Mucosa of descending colon (tissue), 3 donors: ENCODE data around the gene TRIM17. TPM values are rescaled to one million over a fixed set of nuclear protein-coding genes. Genes with fewer than 3 reads are reported as not detected.

Experiments
- ATAC-seq: fragments of 200-7000 bp; cut with Tn5 transposase; one replicate; pipeline ENCODE4 v1.9.1; 2020; ENCODE audit warnings: mild to moderate bottlenecking, moderate library complexity
- DNase-seq, 3 donors: peaks; one replicate each; pipeline ENCODE4 v3.0.0-alpha.2; 2020
- H3K36me3 ChIP-seq: fragments of 200-600 bp; one replicate; pipeline ENCODE4 v1.8.0; 2021; ENCODE audit warnings: low read depth, mild to moderate bottlenecking
- H3K4me1 ChIP-seq: fragments of 200-600 bp; one replicate; pipeline ENCODE4 v1.8.0; 2021; ENCODE audit warnings: low read depth, mild to moderate bottlenecking
- H3K4me3 ChIP-seq: fragments of 200-600 bp; one replicate; pipeline ENCODE4 v1.8.0; 2021; ENCODE audit warnings: mild to moderate bottlenecking
- H3K9me3 ChIP-seq: fragments of 200-600 bp; one replicate; pipeline ENCODE4 v1.8.0; 2021; ENCODE audit warnings: mild to moderate bottlenecking
- intact Hi-C, 2 donors: fragments of 100-400 bp; cut with DNase I in 1 of 2; cut with micrococcal nuclease in 1 of 2; formaldehyde crosslinking; loops; one replicate each; pipeline versions ENCODE4 v1.11.0 to v1.11.1; 2022; cut with DNase I, micrococcal nuclease
- total RNA-seq, 3 donors: library from RNA; stranded (reverse); fragmentation: NEBNext Ultra II Directional in 2 of 3; extraction: Animal tissue kit (Norgen Biotek cat#: 25700) in 2 of 3; gene quantifications; one replicate each; pipeline versions ENCODE4 v1.2.1 to v1.2.4, GENCODE V29; 2021 to 2023
- TF ChIP-seq, protein P1 (sequence below): fragments of 200-600 bp; IDR thresholded peaks from one replicate; pipeline ENCODE4 v1.8.0; 2022; ENCODE audit warnings: antibody characterized with exemption, mild to moderate bottlenecking
- donor health status: DM: no; HTN: no; CAD: no; lungs with moderate emphysema.
- donor health status: DM: no; HTN: no; CAD: no.
- donor health status: DM: no; HTN: yes; CAD: no.

TRIM17 gene
- total RNA-seq, 3 donors from 2014 or later = 0.39 to 0.76 TPM; not detected in 1

DNA sequence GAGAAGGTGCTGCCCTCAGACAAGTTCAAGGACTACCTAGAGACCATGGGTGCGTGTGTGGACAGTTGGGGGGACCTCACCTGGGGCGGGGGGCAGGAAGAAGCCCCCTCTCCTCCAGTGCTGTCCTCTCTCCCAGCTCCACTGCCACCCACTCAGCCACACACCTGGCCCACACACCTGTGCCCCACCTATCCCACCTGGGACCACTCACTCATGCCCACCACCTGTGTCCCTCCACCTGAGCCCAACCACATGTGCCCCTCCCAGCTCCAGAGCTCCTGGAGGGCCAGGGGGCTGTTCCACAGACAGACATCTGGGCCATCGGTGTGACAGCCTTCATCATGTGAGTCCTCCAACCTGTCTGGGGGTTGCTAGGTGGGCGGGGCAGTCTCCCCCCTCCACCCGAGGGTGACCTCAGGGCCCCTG is 39.0 kb downstream of the TRIM17 start:
- ATAC-seq = no peak
- no peaks in the 10 kb centered on the region for H3K36me3 ChIP-seq

DNA sequence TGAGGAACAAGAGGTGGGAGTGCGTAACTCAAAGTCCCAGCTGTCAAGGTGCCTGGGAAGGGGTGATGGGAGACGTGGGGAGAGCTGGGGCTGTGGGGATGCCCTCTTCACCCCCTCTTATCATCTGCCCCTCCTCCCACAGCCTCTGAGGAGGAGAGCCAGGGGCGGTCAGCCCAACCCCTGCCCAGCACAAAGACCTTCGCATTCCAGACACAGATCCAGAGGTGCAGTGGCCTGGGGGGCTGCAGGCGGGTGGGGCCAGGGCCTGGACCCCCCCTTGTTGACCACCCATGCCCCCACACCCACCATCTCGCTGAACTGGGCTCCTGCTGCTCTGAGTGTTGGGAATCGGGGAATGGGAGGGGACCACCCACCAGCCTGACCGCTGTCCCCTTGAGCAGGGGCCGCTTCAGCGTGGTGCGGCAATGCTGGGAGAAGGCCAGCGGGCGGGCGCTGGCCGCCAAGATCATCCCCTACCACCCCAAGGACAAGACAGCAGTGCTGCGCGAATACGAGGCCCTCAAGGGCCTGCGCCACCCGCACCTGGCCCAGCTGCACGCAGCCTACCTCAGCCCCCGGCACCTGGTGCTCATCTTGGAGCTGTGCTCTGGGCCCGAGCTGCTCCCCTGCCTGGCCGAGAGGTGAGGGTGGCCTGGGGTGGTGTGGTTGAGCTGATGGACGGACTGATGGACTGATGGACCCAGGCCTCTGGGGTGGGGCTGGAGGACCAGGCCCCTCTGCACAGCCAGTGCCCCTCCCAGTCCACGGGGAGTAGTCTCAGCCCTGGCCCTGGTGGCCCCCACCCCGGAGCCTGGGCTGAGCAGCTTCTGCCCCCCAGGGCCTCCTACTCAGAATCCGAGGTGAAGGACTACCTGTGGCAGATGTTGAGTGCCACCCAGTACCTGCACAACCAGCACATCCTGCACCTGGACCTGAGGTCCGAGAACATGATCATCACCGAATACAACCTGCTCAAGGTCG is 39.7 kb downstream of the TRIM17 start:
- ATAC-seq (no peak), DNase-seq (peak in 2 of 3 donors; percentile 21 to 43)
- Histone ChIP-seq H3K4me1 (peaks cover 15% of the 10 kb centered on the region), H3K4me3 (no peak overlapping the region), H3K36me3 (no peaks in the 10 kb centered on the region), H3K9me3 (no peaks in the 10 kb centered on the region)
- intact Hi-C loops = no loop called here
- TF ChIP-seq, protein P1, sequence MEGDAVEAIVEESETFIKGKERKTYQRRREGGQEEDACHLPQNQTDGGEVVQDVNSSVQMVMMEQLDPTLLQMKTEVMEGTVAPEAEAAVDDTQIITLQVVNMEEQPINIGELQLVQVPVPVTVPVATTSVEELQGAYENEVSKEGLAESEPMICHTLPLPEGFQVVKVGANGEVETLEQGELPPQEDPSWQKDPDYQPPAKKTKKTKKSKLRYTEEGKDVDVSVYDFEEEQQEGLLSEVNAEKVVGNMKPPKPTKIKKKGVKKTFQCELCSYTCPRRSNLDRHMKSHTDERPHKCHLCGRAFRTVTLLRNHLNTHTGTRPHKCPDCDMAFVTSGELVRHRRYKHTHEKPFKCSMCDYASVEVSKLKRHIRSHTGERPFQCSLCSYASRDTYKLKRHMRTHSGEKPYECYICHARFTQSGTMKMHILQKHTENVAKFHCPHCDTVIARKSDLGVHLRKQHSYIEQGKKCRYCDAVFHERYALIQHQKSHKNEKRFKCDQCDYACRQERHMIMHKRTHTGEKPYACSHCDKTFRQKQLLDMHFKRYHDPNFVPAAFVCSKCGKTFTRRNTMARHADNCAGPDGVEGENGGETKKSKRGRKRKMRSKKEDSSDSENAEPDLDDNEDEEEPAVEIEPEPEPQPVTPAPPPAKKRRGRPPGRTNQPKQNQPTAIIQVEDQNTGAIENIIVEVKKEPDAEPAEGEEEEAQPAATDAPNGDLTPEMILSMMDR = no peak

More for the DNA sequence above, 39.0 kb downstream of the TRIM17 start:
- no peak for DNase-seq
- Histone ChIP-seq H3K9me3 (no peaks in the 10 kb centered on the region), H3K4me1 (peaks cover 11% of the 10 kb centered on the region), H3K4me3 (no peak overlapping the region)
- intact Hi-C loops = no loop called here
- TF ChIP-seq, protein P1 = no peak

DNA sequence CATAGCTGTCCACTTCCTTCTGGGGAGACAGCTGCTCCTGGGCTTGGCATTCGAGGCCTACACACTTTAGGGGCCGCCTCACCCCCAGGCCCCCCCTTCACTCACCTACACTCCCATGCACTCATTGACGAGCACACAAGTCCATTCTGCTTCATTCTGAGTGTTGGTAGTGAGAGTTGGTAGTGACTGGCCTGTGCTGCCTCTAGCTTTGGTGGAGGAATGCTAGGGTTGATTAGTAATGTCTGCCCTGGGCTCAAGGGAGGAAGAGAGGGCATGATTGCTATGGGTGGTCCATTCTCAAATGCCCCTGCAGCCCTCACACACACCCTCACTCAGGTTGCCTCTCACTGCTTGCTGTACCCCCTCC is 40.4 kb downstream of the TRIM17 start:
- Histone ChIP-seq H3K4me3 (no peak overlapping the region), H3K36me3 (no peaks in the 10 kb centered on the region), H3K4me1 (peaks cover 15% of the 10 kb centered on the region), H3K9me3 (no peaks in the 10 kb centered on the region)
- intact Hi-C loops = no loop called here
- ATAC-seq (no peak), DNase-seq (peak in 1 of 3 donors; percentile 3)
- TF ChIP-seq, protein P1 = no peak

DNA sequence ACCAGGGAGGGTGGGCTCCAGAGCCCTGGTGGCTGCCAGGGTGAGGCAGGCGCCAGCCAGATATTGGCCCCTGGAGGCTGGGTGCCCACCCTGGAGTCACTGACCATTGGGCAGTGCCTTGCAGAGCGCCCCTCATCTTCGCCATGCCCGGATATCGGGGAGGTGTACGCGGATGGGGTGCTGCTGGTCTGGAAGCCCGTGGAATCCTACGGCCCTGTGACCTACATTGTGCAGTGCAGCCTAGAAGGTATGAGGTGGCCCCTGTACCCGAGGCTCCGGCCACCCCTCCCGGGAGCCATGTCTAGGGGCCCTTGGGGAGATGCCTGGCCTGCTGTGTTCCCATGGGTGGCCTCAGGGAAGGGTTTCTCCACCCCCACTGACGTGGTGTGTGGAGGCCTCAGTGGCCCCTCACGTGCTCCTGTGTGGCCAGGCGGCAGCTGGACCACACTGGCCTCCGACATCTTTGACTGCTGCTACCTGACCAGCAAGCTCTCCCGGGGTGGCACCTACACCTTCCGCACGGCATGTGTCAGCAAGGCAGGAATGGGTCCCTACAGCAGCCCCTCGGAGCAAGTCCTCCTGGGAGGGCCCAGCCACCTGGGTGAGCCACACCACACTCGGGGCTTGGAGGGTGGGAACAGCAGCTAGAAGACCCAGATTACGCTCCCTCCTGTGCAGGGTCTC is 40.9 kb downstream of the TRIM17 start:
- TF ChIP-seq, protein P1 = no peak
- intact Hi-C loops = no loop called here
- peak in 2 of 3 donors; percentile 22 to 45 for DNase-seq
- H3K4me1 ChIP-seq = peaks cover 15% of the 10 kb centered on the region
- no peaks in the 10 kb centered on the region for H3K9me3 ChIP-seq
- no peak for ATAC-seq
- no peaks in the 10 kb centered on the region for H3K36me3 ChIP-seq
- H3K4me3 ChIP-seq = no peak overlapping the region

DNA sequence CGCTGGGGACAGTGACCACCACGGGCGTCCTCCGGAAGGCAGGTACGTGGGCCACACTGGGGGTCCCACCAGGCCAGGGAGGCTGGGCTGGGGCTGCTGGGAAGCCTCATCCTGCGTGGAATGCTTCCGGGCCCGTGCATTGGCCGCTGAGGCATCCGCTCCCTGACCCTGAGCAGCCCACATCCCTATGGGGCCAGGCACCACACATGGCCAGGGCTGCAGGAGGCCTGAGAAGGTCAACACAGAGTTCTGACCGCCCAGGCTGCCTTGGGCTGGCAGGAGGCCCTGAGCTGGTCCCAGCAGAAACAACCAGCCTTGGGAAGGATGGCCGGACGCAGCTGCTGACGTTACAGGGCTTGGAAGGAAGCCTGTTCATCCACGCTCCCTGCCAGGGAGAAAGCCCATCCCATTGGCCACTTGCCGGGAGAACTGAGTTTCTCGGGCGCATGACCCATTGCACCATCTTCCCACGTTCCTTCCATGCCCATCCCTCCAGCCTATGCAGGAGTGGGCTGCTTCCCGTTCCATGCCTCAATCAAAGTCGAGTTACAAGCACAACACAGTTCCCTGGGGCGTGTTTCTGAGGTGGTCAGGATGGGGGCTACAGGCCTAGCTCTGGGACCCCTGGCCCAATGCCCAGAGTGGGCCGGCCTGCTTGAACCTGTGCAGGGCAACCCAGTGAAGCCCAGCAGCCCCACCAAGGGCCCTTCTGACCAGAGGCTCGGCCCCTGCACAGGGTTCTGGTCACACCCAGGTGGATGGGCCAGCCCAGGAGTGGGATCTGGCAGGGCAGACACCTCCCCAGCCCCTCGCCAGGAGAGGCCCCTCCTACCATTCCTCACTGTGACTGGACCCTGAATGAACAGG is 41.7 kb downstream of the TRIM17 start:
- H3K9me3 ChIP-seq = no peaks in the 10 kb centered on the region
- TF ChIP-seq, protein P1 = no peak
- intact Hi-C loops = no loop called here
- H3K4me3 ChIP-seq = no peak overlapping the region
- ATAC-seq (peak; percentile 8), DNase-seq (peak; percentile 42 to 77 (median 65))
- no peaks in the 10 kb centered on the region for H3K36me3 ChIP-seq
- H3K4me1 ChIP-seq = peaks cover 15% of the 10 kb centered on the region
